GM23248 (cell line): ENCODE measurements around the gene DUOX2.

Experiments used
- EZH2 ChIP-seq: fragments of 200-600 bp; sonication (generic); IDR thresholded peaks from 2 replicates; pipeline ENCODE4 v1.6.1; 2018; ENCODE audit warnings: antibody characterized with exemption, mild to moderate bottlenecking; ENCODE audit not compliant: insufficient read depth, poor library complexity, severe bottlenecking
- EZH2phosphoT487 ChIP-seq: fragments of 200-600 bp; sonication (generic); IDR thresholded peaks from 2 replicates; pipeline ENCODE4 v1.6.1; 2018; ENCODE audit warnings: antibody characterized with exemption, moderate library complexity, mild to moderate bottlenecking, low read depth; ENCODE audit not compliant: insufficient read depth

DNA sequence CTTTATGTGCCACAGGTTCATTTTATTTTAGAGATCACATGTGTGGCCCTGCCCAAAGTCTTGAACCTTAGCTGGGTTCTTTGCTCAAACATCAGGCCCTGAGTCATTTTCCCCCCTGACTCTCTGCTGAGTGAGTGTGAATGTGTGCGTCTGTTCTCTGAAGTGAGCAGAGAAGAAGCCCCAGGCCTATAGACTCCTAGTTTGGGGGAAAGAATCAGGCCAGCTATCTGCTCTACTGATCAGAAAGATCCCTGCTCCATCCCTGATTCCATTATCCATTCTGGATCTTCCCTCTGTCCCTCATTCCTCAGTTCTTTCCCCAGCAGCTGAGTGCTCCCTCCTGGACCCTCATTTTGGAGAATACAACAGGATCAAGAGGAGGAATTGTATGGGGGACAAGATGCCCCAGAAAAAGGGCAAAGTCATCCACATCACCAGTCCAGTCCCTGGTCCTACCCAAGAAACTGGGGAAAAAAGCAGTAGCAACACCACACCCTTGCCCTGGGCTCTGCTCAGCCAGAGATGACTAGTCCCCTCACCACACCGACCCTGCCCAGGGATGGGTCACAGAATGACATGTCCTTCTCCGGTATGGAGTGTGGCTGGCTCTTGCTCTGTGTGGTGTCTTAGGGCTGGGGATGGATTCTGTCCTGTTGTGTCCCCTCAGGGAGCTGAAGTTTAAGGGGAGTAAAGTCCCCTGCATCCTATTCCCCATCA lies 19.0 kb upstream of the DUOX2 start:
- TF ChIP-seq EZH2: no peak
- TF ChIP-seq EZH2phosphoT487: no peak
